PFSK-1 (cell line): ENCODE data around the gene RBPJL.

Source experiments
- POLR2AphosphoS5 ChIP-seq: IDR thresholded peaks from 2 replicates; pipeline ENCODE4 v1.6.1; 2012; ENCODE audit warnings: low read depth, mild to moderate bottlenecking, control low read depth, low read length, moderate library complexity
- SIN3A ChIP-seq: IDR thresholded peaks from 2 replicates; pipeline ENCODE4 v1.6.1; 2012; ENCODE audit warnings: mild to moderate bottlenecking, low read length, moderate library complexity, borderline replicate concordance; ENCODE audit not compliant: insufficient read depth
- TAF1 ChIP-seq: IDR thresholded peaks from 2 replicates; pipeline ENCODE4 v1.6.1; 2012; ENCODE audit warnings: low read length, control low read depth, borderline replicate concordance; ENCODE audit not compliant: insufficient read depth
- TF ChIP-seq, protein P1 (sequence below), 2 experiments: IDR thresholded peaks; 2 replicates each; pipeline versions ENCODE4 v1.6.1 to v1.8.0; 2011 to 2012; ENCODE audit warnings: low read depth in 2 of 2, low read length in 2 of 2, control low read depth in 1 of 2, inconsistent platforms in 1 of 2, mild to moderate bottlenecking in 1 of 2, moderate library complexity in 1 of 2; ENCODE audit not compliant: insufficient read depth in 1 of 2

DNA sequence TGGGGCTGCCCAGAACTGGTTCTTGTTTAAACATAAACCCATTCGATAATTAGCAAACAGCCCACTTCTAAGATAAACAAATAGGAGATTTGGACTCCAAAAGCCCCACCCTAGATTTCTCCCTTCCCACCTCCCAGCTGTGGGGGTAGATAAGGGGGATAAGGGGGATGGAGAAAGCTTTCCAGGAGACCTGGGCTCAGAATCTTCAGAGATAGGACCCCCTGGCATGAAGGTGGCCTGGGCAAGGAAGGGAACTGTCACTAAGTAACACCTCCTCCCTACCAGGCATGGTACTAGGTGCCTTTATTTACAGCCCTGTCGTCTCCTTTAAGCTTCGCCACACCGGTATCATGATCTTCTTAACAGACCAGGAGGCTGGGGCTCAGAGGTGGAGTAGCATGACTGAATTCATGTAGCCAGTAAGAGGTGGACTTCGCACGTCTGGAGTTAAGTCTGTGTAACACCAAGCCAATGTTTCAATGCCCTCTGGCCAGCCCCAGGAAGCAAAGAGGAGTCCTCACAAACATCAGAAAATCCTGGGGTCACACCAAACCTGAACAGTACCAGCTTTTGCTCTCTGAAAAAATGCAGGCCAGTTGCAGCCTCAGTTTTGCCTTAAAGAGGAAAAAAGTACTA is 37.0 kb downstream of the RBPJL start:
- no peak for TF ChIP-seq POLR2AphosphoS5
- TF ChIP-seq, protein P1, sequence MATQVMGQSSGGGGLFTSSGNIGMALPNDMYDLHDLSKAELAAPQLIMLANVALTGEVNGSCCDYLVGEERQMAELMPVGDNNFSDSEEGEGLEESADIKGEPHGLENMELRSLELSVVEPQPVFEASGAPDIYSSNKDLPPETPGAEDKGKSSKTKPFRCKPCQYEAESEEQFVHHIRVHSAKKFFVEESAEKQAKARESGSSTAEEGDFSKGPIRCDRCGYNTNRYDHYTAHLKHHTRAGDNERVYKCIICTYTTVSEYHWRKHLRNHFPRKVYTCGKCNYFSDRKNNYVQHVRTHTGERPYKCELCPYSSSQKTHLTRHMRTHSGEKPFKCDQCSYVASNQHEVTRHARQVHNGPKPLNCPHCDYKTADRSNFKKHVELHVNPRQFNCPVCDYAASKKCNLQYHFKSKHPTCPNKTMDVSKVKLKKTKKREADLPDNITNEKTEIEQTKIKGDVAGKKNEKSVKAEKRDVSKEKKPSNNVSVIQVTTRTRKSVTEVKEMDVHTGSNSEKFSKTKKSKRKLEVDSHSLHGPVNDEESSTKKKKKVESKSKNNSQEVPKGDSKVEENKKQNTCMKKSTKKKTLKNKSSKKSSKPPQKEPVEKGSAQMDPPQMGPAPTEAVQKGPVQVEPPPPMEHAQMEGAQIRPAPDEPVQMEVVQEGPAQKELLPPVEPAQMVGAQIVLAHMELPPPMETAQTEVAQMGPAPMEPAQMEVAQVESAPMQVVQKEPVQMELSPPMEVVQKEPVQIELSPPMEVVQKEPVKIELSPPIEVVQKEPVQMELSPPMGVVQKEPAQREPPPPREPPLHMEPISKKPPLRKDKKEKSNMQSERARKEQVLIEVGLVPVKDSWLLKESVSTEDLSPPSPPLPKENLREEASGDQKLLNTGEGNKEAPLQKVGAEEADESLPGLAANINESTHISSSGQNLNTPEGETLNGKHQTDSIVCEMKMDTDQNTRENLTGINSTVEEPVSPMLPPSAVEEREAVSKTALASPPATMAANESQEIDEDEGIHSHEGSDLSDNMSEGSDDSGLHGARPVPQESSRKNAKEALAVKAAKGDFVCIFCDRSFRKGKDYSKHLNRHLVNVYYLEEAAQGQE (IDR thresholded peaks at IDR 0.05; ENCODE audit: insufficient read depth in 1 of 2, low read depth in 2 of 2, low read length in 2 of 2) = no peak
- TF ChIP-seq TAF1 = no peak
- no peak for TF ChIP-seq SIN3A
